ENCODE results near the gene ZMIZ1. TPM values are rescaled to one million over a fixed set of nuclear protein-coding genes. Genes with fewer than 3 reads are reported as not detected.

The ZMIZ1 gene
- total RNA-seq, 1 donor from 2014 or later = 48.8 TPM

- intact Hi-C loops (cut with DNase I) = no loop called here
Observed at GRCh38 chr10:79235765-79236432, 167.1 kb downstream of the ZMIZ1 start.

GRCh38 chr10:79236433-79236765, 167.6 kb downstream of the ZMIZ1 start:
- ATAC-seq = no peak
- intact Hi-C loops (cut with DNase I) = no loop called here
- DNase-seq (ENCODE audit: missing footprints) = no peak

More at GRCh38 chr10:79235765-79236432, 167.1 kb downstream of the ZMIZ1 start:
- no peak for DNase-seq (ENCODE audit: missing footprints)
- ATAC-seq = no peak

- ATAC-seq (no peak), DNase-seq (ENCODE audit: missing footprints) (no peak)
- intact Hi-C loops (cut with DNase I) = no loop called here
Observed at GRCh38 chr10:79237454-79238157, 168.8 kb downstream of the ZMIZ1 start.

- DNase-seq (ENCODE audit: missing footprints) = no peak
- no peak for ATAC-seq
- intact Hi-C loops (cut with DNase I) = no loop called here
Observed at GRCh38 chr10:79238158-79238520, 169.4 kb downstream of the ZMIZ1 start.

- intact Hi-C loops (cut with DNase I) = no loop called here
- DNase-seq (ENCODE audit: missing footprints) (no peak), ATAC-seq (no peak)
Observed at GRCh38 chr10:79238606-79239005, 169.8 kb downstream of the ZMIZ1 start.

GRCh38 chr10:79239275-79239779, 170.6 kb downstream of the ZMIZ1 start:
- no peak for DNase-seq (ENCODE audit: missing footprints)
- intact Hi-C loops (cut with DNase I) = no loop called here
- ATAC-seq = no peak

GRCh38 chr10:79239924-79240581, 171.3 kb downstream of the ZMIZ1 start:
- intact Hi-C loops (cut with DNase I) = loop anchor here (5.0 kb wide), 1 partner anchor 47 kb away; no protein-coding TSS in a partner anchor
- ATAC-seq = no peak
- DNase-seq (ENCODE audit: missing footprints) = no peak

- intact Hi-C loops (cut with DNase I) = loop anchor here (5.0 kb wide), 1 partner anchor 46 kb away; no protein-coding TSS in a partner anchor
- DNase-seq (ENCODE audit: missing footprints) = no peak
- ATAC-seq = no peak
Observed at GRCh38 chr10:79241629-79241989, 172.8 kb downstream of the ZMIZ1 start.

GRCh38 chr10:79241990-79242619, 173.3 kb downstream of the ZMIZ1 start:
- intact Hi-C loops (cut with DNase I) = loop anchor here (5.0 kb wide), 1 partner anchor 45 kb away; no protein-coding TSS in a partner anchor
- ATAC-seq (peak; percentile 49), DNase-seq (ENCODE audit: missing footprints) (peak; percentile 89)

GRCh38 chr10:79242620-79243152, 173.9 kb downstream of the ZMIZ1 start:
- intact Hi-C loops (cut with DNase I) = loop anchor here (5.0 kb wide), 1 partner anchor 45 kb away; no protein-coding TSS in a partner anchor
- DNase-seq (ENCODE audit: missing footprints) = peak; percentile 83
- peak; percentile 30 for ATAC-seq

GRCh38 chr10:79243181-79244067, 174.7 kb downstream of the ZMIZ1 start:
- intact Hi-C loops (cut with DNase I) = loop anchor here (5.0 kb wide), 1 partner anchor 44 kb away; no protein-coding TSS in a partner anchor
- ATAC-seq = no peak
- DNase-seq (ENCODE audit: missing footprints) = peak; percentile 78

- DNase-seq (ENCODE audit: missing footprints) (no peak), ATAC-seq (no peak)
- intact Hi-C loops (cut with DNase I) = loop anchor here (5.0 kb wide), 1 partner anchor 43 kb away; no protein-coding TSS in a partner anchor
Observed at GRCh38 chr10:79244068-79244442, 175.3 kb downstream of the ZMIZ1 start.

GRCh38 chr10:79244841-79245504, 176.2 kb downstream of the ZMIZ1 start:
- no peak for ATAC-seq
- intact Hi-C loops (cut with DNase I) = loop anchor here (5.0 kb wide), 1 partner anchor 42 kb away; no protein-coding TSS in a partner anchor
- no peak for DNase-seq (ENCODE audit: missing footprints)

GRCh38 chr10:79245539-79246208, 176.9 kb downstream of the ZMIZ1 start:
- ATAC-seq (no peak), DNase-seq (ENCODE audit: missing footprints) (no peak)
- intact Hi-C loops (cut with DNase I) = loop anchor here (1.0 kb wide), 1 partner anchor 22 kb away; no protein-coding TSS in a partner anchor

- ATAC-seq = peak; percentile 55
- intact Hi-C loops (cut with DNase I) = loop anchor here (1.0 kb wide), 1 partner anchor 23 kb away; no protein-coding TSS in a partner anchor
- DNase-seq (ENCODE audit: missing footprints) = peak; percentile 84
Observed at GRCh38 chr10:79246209-79246581, 177.4 kb downstream of the ZMIZ1 start.

- ATAC-seq = peak; percentile 58
- DNase-seq (ENCODE audit: missing footprints) = peak; percentile 86
- intact Hi-C loops (cut with DNase I) = loop anchor here (1.0 kb wide), 1 partner anchor 23 kb away; no protein-coding TSS in a partner anchor
Observed at GRCh38 chr10:79246606-79247275, 178.0 kb downstream of the ZMIZ1 start.
